GM19043 (cell line): ENCODE data around the gene NUP62.
"Not testable (repeated sequence)": the region's sequence is repeated elsewhere in the genome, so short reads cannot be mapped to it uniquely, and the experiment has no call there.

Source experiments
- ATAC-seq: cut with Tn5 transposase; IDR thresholded peaks from one replicate; pipeline ENCODE4 v1.9.1; 2021; ENCODE audit warnings: low read depth; ENCODE audit not compliant: unreplicated experiment

The NUP62 gene

GRCh38 chr19:49929121-49929610 lies at the start of gene NUP62, which contains the start of gene ATF5:
NUP62 (minus strand) TSS chr19:49929504; CDS start chr19:49909807, 19,697 bp downstream.
ATF5 (plus strand) TSS chr19:49929205; CDS start chr19:49930851, 1,646 bp downstream.
- ATAC-seq = no peak

GRCh38 chr19:49978324-49978723 lies 49.0 kb upstream of the NUP62 start:
- ATAC-seq = no peak

- ATAC-seq = no peak
These were observed 48.6 kb upstream of the NUP62 start for GRCh38 chr19:49977881-49978280.

GRCh38 chr19:49977076-49977475 lies 47.8 kb upstream of the NUP62 start:
- ATAC-seq = no peak

GRCh38 chr19:49976496-49976895 lies 47.2 kb upstream of the NUP62 start:
- no peak for ATAC-seq

- ATAC-seq = no peak
These were observed 45.7 kb upstream of the NUP62 start for GRCh38 chr19:49975051-49975450.

GRCh38 chr19:49973987-49974386 lies 44.7 kb upstream of the NUP62 start:
- no peak for ATAC-seq

GRCh38 chr19:49972841-49973240 lies 43.5 kb upstream of the NUP62 start:
- no peak for ATAC-seq

- no peak for ATAC-seq
These were observed 42.7 kb upstream of the NUP62 start for GRCh38 chr19:49971991-49972411.

- ATAC-seq = not testable (repeated sequence)
These were observed 40.1 kb upstream of the NUP62 start for GRCh38 chr19:49969355-49969754.

GRCh38 chr19:49968279-49968922 lies 39.1 kb upstream of the NUP62 start:
- ATAC-seq = no peak

GRCh38 chr19:49960980-49961379 lies 31.7 kb upstream of the NUP62 start, which contains the start of gene SIGLEC11:
SIGLEC11 (minus strand) TSS chr19:49961172; CDS start chr19:49961081, 91 bp downstream.
- not testable (repeated sequence) for ATAC-seq

- not testable (repeated sequence) for ATAC-seq
These were observed 30.6 kb upstream of the NUP62 start for GRCh38 chr19:49959892-49960291.

- ATAC-seq = not testable (repeated sequence)
These were observed 29.3 kb upstream of the NUP62 start for GRCh38 chr19:49958596-49958995.

GRCh38 chr19:49958144-49958543 lies 28.8 kb upstream of the NUP62 start:
- ATAC-seq = not testable (repeated sequence)

- ATAC-seq = no peak
These were observed 28.1 kb upstream of the NUP62 start for GRCh38 chr19:49957262-49957915.

- ATAC-seq = no peak
These were observed 26.8 kb upstream of the NUP62 start for GRCh38 chr19:49956115-49956495.

GRCh38 chr19:49954933-49955332 lies 25.6 kb upstream of the NUP62 start:
- ATAC-seq = no peak

GRCh38 chr19:49954092-49954829 lies 25.0 kb upstream of the NUP62 start:
- ATAC-seq = no peak

GRCh38 chr19:49953416-49953815 lies 24.1 kb upstream of the NUP62 start:
- ATAC-seq = no peak

- no peak for ATAC-seq
These were observed 23.6 kb upstream of the NUP62 start for GRCh38 chr19:49952906-49953305.
